ENCODE measurements around the gene ZIC1.

The ZIC1 gene

GRCh38 chr3:147409143-147410115, at the start of gene ZIC1:
ZIC1 (plus strand) TSS chr3:147409365; CDS start chr3:147410113, 748 bp downstream.
- DNase-seq: no peak

GRCh38 chr3:147360051-147360439, 49.1 kb upstream of the ZIC1 start:
- DNase-seq: no peak

DNA sequence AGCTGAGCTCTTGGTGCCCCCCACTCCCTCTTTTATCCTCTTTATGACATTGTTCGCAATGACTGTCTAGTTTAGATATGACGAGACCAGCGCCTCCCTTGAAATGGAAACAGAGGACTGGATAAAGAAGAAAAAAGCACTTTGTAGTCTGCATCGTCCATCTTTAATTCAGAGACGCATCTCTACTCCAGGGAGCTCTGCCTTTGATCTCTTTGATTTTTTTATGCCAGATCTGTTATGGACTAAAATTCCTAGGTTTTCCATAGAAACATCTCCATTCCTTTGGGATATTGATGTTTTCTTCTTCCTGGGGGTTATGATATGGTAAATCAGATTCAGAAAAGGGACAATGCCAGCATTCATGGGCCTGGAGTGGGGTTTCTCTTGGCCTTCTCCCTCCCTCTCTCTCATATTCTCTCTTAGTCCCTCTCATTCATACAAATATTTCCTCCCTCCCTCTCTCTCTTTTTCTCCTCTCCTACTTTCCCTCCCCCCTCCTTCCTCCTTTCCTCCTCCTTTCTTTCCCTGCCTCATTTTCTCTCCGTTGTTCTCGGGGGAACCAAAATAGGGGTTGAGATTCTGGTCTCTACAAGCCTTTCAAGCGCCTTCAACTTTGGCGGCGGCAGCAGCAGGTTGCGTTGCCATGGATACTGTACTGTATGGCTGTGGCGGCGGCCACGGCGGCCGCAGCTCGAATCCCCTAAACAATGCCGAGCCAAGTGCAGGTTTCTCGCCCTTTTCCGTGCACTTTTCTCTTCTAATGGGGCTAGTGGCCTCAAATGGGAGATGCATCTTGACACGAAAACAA, 48.3 kb upstream of the ZIC1 start:
- DNase-seq: peak; percentile 28

- peak; percentile 8 for DNase-seq
Measured at GRCh38 chr3:147361454-147362420, 47.4 kb upstream of the ZIC1 start.

GRCh38 chr3:147364771-147365170, 44.4 kb upstream of the ZIC1 start:
- DNase-seq: no peak

DNA sequence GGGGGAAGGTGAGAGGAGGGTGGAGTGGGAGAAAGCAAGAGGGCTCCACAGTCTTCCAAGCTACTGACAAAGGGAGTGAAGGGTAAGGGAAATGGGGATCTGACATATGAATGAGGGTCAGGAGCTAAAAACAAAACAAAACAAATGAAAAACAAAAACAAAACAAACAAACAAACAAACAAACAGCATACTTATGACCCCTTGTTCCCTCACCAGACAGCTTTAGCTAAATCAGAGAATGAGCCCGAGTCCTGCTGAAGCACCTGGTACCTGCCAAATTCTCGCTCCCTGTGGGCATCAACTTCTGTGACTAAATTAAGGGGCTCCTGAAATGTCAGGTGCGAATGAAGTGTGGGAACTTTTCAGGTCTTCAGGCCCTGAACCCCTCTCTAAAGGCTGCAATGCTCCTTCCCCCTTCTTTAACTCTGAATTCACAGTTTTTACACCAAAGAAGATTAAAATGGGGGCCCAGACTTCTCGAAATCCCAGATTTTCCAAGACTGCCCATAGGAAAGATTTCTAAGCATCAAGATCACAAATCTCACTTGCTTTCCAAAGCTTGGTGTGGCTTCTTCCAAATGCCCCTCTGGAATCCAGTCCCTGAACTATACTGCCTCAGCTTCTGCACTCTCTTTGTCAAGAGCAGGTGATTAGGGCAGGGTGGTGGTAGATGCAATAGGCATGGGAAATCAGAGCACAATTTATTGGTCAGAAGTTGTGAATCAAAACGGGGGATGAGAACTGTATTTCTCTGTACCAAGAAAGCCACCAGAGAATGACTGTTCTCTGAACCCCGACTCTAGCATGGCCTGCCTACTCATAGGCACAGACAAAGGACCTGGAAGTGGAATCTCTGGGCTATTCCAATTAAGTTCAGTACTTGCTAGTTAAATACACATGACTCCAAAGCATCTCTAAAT, 43.7 kb upstream of the ZIC1 start:
- DNase-seq: no peak

DNA sequence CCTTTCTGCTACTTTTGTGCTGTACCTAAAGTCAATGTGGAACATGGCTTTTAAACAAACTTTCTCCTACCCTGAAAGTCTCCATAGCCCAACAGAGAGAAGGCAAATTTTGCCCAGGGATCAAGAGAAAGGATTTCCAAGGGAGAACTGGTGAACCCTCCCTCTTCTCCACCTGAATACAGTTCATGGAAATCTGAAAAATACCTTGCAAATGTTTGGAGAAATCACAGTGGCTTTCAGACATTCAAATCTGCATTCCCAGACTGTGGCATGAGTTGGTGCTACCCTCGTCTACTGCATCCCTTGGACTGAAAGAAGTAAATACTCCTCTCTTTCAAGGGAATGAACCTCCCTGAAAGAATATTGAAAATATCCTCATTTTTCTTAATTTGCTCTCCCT, 41.5 kb upstream of the ZIC1 start:
- no peak for DNase-seq

DNA sequence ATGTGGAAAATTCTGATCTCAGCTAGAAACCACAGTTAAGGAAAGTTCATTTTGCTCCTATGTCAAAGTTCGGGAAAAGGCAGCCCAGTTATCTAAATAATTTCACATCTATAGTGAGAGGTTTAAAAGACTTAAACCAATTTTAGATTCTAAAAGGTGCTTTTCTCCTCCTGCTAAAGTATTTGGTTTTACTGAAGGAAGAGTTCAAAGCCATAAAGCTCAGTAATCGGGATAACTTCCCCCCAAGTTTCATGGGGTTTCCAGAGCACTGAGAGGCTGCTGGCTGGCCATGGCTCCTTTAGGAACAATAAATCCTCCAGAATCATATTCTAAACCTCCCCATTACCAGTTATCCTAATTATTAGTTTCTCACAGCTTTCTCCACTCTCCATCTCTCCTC, 41.0 kb upstream of the ZIC1 start:
- DNase-seq: no peak

DNA sequence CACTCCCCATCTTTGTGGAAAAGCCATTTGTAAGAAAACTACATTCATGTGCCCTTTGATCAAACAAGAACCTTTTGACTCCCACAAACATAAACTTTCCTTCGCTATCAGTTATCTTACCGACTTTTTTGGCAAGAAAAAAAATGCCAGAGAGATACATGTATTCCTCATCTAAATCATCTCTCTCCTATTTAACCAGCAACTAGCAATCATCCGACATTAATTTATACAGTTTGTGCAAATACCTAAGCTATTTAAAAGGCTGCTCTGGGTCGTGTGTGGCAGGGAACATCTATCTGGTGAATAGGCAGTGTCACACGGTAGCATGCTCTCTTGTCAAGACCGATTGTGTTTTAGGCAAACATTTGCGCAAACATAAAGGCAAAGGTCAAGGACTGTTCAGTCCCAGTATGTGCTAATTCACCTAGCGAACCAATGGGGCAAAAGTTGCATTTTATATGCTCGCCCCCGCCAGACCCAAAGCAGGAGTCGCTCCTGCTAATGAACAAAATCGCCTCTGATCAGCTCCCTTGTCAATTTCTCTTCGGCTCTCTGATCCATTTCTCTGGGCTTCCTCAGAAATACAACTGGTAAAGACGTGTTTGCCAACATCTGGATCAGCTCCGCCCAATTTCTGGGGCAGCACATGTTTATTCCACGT, 40.5 kb upstream of the ZIC1 start:
- no peak for DNase-seq

DNA sequence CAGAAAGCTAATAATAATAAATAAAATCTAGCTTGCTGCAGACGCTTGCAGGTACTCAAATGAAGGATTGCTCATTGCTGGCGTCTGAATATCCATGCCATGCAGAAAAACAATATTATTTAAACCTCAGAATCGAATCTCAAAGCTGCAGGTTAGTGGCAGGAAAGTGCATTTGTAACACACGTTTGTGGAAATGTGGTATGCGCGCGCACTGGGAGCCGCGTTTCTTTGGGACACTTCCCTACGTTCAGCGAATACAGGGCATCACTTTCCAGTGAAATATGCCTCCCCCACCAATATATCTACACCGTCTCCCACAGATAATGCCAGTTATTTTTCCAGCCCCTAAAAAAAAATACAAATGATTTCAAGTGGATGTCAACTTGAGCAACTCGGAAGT, 39.9 kb upstream of the ZIC1 start:
- no peak for DNase-seq

DNA sequence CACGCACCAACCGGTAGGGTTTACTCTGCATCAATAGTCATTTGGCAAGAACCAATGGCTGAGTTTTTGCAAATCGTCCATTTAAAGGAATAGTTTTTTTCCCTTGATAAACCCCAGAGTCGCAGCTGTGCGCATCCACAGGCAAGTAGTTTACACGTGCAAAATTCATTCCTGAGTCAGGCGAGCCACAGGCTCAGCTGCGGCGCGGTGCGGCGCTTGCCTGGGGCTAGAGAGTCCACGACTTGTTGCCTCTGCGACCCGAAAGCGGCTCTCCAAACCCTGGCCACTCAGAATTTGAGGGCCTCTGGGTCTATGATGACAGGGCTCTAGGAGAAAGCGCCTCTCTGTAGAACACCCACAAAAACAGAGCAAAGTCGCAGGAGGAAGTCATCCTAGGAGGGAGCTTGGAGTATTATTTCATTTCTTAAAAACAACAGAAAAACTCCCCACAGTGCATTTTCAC, 39.5 kb upstream of the ZIC1 start:
- no peak for DNase-seq

DNA sequence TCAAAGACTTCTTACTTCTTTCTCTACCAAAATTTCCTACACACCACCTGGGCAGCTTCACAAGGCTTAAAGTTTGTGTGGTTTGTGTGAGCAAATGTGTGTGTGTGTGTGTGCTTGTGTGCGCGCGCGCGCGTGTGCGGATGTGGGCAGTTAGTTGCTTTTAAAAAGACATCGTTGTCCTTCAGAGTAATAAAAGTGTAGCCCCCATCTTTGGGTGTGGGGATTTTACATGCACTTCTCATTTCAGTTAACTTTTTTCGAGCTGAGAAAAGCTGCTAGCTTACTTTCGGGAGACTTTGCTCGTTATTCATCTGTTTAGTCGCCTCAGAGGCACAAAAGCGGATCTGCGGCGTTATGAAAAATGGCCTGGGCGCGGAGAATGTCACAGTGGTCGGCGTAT, 38.8 kb upstream of the ZIC1 start:
- DNase-seq: no peak

GRCh38 chr3:147371140-147371539, 38.0 kb upstream of the ZIC1 start:
- no peak for DNase-seq

DNA sequence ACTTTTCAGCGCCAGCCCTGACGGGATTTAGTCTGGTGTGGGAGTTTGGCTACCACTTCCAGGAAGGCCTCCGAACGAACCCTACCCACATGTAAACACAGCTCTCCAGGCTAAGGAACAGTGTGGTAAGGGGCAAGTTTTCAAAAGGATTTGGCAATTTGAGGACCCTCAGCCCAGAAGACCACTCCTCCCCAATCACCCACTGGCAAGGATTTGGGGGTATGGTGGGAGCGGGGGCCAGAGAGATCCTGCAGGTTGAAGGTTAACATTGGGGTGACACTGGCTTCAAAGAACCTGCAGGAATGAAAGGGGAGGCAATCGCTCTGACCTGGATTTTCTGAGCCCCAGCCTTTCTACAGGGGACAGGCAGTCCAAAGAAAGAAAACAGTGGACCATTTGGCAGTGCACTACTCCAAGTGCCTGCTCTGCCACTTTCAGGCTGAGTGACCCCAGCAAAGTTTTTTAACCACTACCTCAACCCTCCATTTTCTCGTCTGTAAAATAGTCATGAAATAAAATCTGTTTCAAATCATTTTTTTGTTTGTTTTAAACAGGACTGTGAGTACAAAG, 37.3 kb upstream of the ZIC1 start:
- no peak for DNase-seq

GRCh38 chr3:147372525-147373027, 36.6 kb upstream of the ZIC1 start:
- no peak for DNase-seq

DNA sequence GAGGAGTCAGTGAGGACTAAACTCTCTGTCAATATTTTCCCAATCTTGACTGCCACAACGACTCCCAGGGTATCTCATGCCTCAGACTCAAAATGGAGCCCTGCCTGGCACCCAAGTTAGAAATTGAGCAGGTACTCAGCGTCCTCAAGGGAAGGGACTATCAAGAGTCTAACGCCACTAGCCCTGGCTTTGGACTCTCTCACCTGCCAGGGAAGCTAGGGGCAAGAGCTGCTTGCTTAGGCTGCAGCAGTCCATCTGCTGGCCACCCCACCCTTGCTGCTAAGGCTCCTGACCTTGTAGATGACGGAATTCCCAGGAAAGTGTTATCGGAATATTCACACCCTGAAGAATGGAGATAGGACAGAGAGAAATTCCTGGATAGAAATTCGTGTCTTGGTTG, 35.9 kb upstream of the ZIC1 start:
- no peak for DNase-seq

- DNase-seq: no peak
Measured at GRCh38 chr3:147377412-147378367, 31.5 kb upstream of the ZIC1 start.

DNA sequence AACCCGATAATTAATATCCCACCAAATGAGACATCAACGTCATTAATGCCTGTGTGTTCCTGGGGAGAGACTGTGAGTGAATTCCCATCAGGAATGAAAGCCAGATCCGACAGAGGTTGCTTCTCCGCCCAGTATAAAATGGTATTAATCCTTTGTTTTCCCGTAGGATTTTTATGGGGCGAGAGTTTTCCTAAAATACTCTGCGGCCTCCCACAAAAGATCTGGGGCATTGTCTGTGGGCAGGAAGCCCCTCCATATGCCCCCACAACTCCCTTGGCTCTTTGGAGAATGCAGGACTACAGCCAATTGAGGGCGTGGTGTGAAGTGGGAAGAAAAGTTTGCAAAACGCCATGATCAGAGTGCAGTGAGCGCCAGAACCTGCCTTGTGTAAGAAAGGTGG, 29.5 kb upstream of the ZIC1 start:
- DNase-seq: no peak

DNA sequence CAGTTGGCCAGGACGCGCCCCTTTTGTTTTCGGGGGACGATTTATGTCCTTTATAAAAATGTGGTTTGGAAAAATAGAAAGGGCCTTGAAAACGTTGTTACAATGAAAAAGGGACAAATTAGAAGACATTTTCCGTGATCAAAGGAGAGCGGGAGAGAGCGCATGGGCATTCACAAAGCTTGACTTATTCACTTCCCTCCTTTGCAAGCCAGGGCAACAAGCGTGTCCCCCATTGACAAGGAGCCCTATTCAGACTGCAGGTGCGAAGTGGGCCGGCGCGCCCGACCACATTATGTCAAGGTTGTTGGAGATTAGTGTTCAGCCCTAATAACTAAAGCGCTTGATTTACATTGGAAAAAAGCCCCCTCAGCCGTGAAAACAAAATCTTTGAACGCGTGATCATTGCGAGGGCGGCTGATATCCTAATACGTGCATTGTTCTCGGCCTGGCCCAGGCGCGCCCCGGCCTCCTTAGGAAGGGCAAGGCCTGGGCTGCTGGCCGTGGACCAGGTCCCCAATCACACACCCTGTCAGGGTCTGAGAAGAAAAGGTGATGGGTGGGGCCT, 28.7 kb upstream of the ZIC1 start:
- DNase-seq: no peak
